Measurements from ENCODE around the gene TADA2B. TPM values are rescaled to one million over a fixed set of nuclear protein-coding genes. Genes with fewer than 3 reads are reported as not detected.

TADA2B gene
- polyA plus RNA-seq, 3 donors: 2.0 to 10.2 (median 2.6) TPM

GRCh38 chr4:7051144-7051495 lies 7.9 kb downstream of the TADA2B start:
- TF ChIP-seq, protein P1, sequence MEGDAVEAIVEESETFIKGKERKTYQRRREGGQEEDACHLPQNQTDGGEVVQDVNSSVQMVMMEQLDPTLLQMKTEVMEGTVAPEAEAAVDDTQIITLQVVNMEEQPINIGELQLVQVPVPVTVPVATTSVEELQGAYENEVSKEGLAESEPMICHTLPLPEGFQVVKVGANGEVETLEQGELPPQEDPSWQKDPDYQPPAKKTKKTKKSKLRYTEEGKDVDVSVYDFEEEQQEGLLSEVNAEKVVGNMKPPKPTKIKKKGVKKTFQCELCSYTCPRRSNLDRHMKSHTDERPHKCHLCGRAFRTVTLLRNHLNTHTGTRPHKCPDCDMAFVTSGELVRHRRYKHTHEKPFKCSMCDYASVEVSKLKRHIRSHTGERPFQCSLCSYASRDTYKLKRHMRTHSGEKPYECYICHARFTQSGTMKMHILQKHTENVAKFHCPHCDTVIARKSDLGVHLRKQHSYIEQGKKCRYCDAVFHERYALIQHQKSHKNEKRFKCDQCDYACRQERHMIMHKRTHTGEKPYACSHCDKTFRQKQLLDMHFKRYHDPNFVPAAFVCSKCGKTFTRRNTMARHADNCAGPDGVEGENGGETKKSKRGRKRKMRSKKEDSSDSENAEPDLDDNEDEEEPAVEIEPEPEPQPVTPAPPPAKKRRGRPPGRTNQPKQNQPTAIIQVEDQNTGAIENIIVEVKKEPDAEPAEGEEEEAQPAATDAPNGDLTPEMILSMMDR (IDR thresholded peaks at IDR 0.05): no peak
- Histone ChIP-seq H3K4me1 (ENCODE audit: control insufficient read depth in 1 of 2, insufficient read depth in 2 of 2, low read length in 2 of 2) (peaks cover 34 to 40% of the 10 kb centered on the region in 2 donors), H3K4me2 (replicated peaks; ENCODE audit: extremely low read depth, low read length, poor library complexity, severe bottlenecking) (no peak overlapping the region), H3K36me3 (replicated peaks in 1 of 2; ENCODE audit: control insufficient read depth in 1 of 2, insufficient read depth in 2 of 2, low read length in 2 of 2) (peaks cover 30 to 63% of the 10 kb centered on the region in 2 donors), H3K4me3 (replicated peaks in 1 of 3; ENCODE audit: low read depth in 2 of 3, low read length in 3 of 3) (no peak overlapping the region), H3K9me3 (replicated peaks in 1 of 2; ENCODE audit: control insufficient read depth in 1 of 2, insufficient read depth in 1 of 2, low read length in 2 of 2) (no peaks in the 10 kb centered on the region), H2AFZ (ENCODE audit: insufficient read depth, low read depth, low read length, poor library complexity, severe bottlenecking) (no peak overlapping the region), H3K79me2 (ENCODE audit: insufficient read depth, low read length) (peaks cover 89% of the 10 kb centered on the region), H3K27ac (ENCODE audit: low read depth in 1 of 2, low read length in 2 of 2) (no peak overlapping the region), H3K9ac (ENCODE audit: insufficient read depth, low read length, poor library complexity, severe bottlenecking) (no peak overlapping the region), H4K20me1 (ENCODE audit: insufficient read depth, low read length) (peaks cover 99% of the 10 kb centered on the region), H3K27me3 (ENCODE audit: control insufficient read depth in 2 of 2, insufficient read depth in 2 of 2, low read length in 2 of 2) (no peaks in the 10 kb centered on the region)
- Mint-ChIP-seq H3K4me1 (peaks cover 58% of the 10 kb centered on the region), H3K4me3 (no peak overlapping the region), H3K27ac (peak overlapping the region in 1 of 7 donors; percentile 60), H3K27me3 (ENCODE audit: low read depth in 3 of 3) (peaks cover 6 to 8% (median 7%) of the 10 kb centered on the region in 3 donors), H3K9me3 (peaks cover 0 to 3% (median 0%) of the 10 kb centered on the region in 7 donors), H3K36me3 (peaks cover 57 to 85% of the 10 kb centered on the region in 2 donors)
- WGBS (ENCODE audit: insufficient coverage): over 99% methylated on average over 12 of the region's 12 CpGs
- intact Hi-C loops (cut with micrococcal nuclease): no loop called here
- DNase-seq: no peak

GRCh38 chr4:7051905-7052304 lies 8.7 kb downstream of the TADA2B start:
- DNase-seq: no peak
- H3K4me1 ChIP-seq (ENCODE audit: control insufficient read depth in 1 of 2, insufficient read depth in 2 of 2, low read length in 2 of 2): peaks cover 34 to 38% of the 10 kb centered on the region in 2 donors
- H3K27me3 Mint-ChIP-seq (ENCODE audit: low read depth in 3 of 3): peaks cover 4 to 8% (median 7%) of the 10 kb centered on the region in 3 donors
- TF ChIP-seq, protein P1 (IDR thresholded peaks at IDR 0.05): no peak
- H3K4me1 Mint-ChIP-seq: peaks cover 52% of the 10 kb centered on the region
- intact Hi-C loops (cut with micrococcal nuclease): no loop called here
- peaks cover 58 to 84% of the 10 kb centered on the region in 2 donors for H3K36me3 Mint-ChIP-seq
- WGBS (ENCODE audit: insufficient coverage): 93% methylated on average over 8 of the region's 14 CpGs
- peaks cover 32 to 64% of the 10 kb centered on the region in 2 donors for H3K36me3 ChIP-seq (replicated peaks in 1 of 2; ENCODE audit: control insufficient read depth in 1 of 2, insufficient read depth in 2 of 2, low read length in 2 of 2)
- H3K27ac ChIP-seq (ENCODE audit: low read depth in 1 of 2, low read length in 2 of 2): no peak overlapping the region
- no peak overlapping the region for H2AFZ ChIP-seq (ENCODE audit: insufficient read depth, low read depth, low read length, poor library complexity, severe bottlenecking)
- no peaks in the 10 kb centered on the region for H3K27me3 ChIP-seq (ENCODE audit: control insufficient read depth in 2 of 2, insufficient read depth in 2 of 2, low read length in 2 of 2)
- H3K9me3 Mint-ChIP-seq: peaks cover 0 to 3% (median 0%) of the 10 kb centered on the region in 7 donors
- peaks cover 99% of the 10 kb centered on the region for H4K20me1 ChIP-seq (ENCODE audit: insufficient read depth, low read length)
- no peak overlapping the region for H3K9ac ChIP-seq (ENCODE audit: insufficient read depth, low read length, poor library complexity, severe bottlenecking)
- H3K4me3 ChIP-seq (replicated peaks in 1 of 3; ENCODE audit: low read depth in 2 of 3, low read length in 3 of 3): no peak overlapping the region
- no peak overlapping the region for H3K27ac Mint-ChIP-seq
- H3K79me2 ChIP-seq (ENCODE audit: insufficient read depth, low read length): peaks cover 86% of the 10 kb centered on the region
- H3K4me3 Mint-ChIP-seq: no peak overlapping the region
- H3K9me3 ChIP-seq (replicated peaks in 1 of 2; ENCODE audit: control insufficient read depth in 1 of 2, insufficient read depth in 1 of 2, low read length in 2 of 2): no peaks in the 10 kb centered on the region
- H3K4me2 ChIP-seq (replicated peaks; ENCODE audit: extremely low read depth, low read length, poor library complexity, severe bottlenecking): no peak overlapping the region
